Fibroblast of lung (primary cell): ENCODE measurements around the gene MCF2L. TPM values are rescaled to one million over a fixed set of nuclear protein-coding genes. Genes with fewer than 3 reads are reported as not detected.

Source experiments
- DNase-seq, 2 donors: peaks; one replicate each; pipeline versions ENCODE4 v3.0.0 to v3.0.0-alpha.2; 2010; ENCODE audit warnings: low read depth in 2 of 2
- H2AFZ ChIP-seq: 2 replicates; pipeline ENCODE4 v1.5.1; 2012; ENCODE audit warnings: low read length, control low read depth, inconsistent platforms
- H3K27ac ChIP-seq: 2 replicates; pipeline ENCODE4 v1.5.1; 2011; ENCODE audit warnings: low read length, control low read depth; ENCODE audit not compliant: insufficient read depth
- H3K27me3 ChIP-seq: 2 replicates; pipeline ENCODE4 v1.5.1; 2011; ENCODE audit warnings: mild to moderate bottlenecking, low read length; ENCODE audit not compliant: control insufficient read depth, insufficient read depth
- H3K36me3 ChIP-seq: 2 replicates; pipeline ENCODE4 v1.5.1; 2011; ENCODE audit warnings: low read length; ENCODE audit not compliant: control insufficient read depth, insufficient read depth
- H3K4me1 ChIP-seq: 2 replicates; pipeline ENCODE4 v1.5.1; 2011; ENCODE audit warnings: low read length; ENCODE audit not compliant: control insufficient read depth, insufficient read depth; ENCODE audit errors: extremely low read depth
- H3K4me2 ChIP-seq: 2 replicates; pipeline ENCODE4 v1.5.1; 2011; ENCODE audit warnings: low read length, control low read depth; ENCODE audit not compliant: insufficient read depth; ENCODE audit errors: extremely low read depth
- H3K4me3 ChIP-seq, 4 experiments: fragments of 200-600 bp in 1 of 4; sonication (generic) in 1 of 4; replicated peaks in 1 of 4; 2 replicates each; pipeline ENCODE4 v1.5.1; 2011 to 2016; ENCODE audit warnings: low read length in 4 of 4, low read depth in 3 of 4, mild to moderate bottlenecking in 3 of 4, control low read depth in 2 of 4, inconsistent platforms in 1 of 4, mixed read lengths in 1 of 4; ENCODE audit not compliant: insufficient read depth in 1 of 4; ENCODE audit errors: control extremely low read depth in 1 of 4
- H3K79me2 ChIP-seq: 2 replicates; pipeline ENCODE4 v1.5.1; 2012; ENCODE audit warnings: mild to moderate bottlenecking, low read length, inconsistent platforms; ENCODE audit not compliant: control insufficient read depth, insufficient read depth
- H3K9ac ChIP-seq: 2 replicates; pipeline ENCODE4 v1.5.1; 2011; ENCODE audit warnings: mild to moderate bottlenecking, low read length, control low read depth; ENCODE audit not compliant: insufficient read depth
- H3K9me3 ChIP-seq: 2 replicates; pipeline ENCODE4 v1.5.1; 2012; ENCODE audit warnings: low read depth, low read length; ENCODE audit not compliant: control insufficient read depth, insufficient read depth
- H4K20me1 ChIP-seq: 2 replicates; pipeline ENCODE4 v1.5.1; 2011; ENCODE audit warnings: low read length; ENCODE audit not compliant: control insufficient read depth, insufficient read depth; ENCODE audit errors: extremely low read depth
- EZH2 ChIP-seq: IDR thresholded peaks from 2 replicates; pipeline ENCODE4 v1.5.1; 2012; ENCODE audit warnings: low read length, control low read depth, mild to moderate bottlenecking; ENCODE audit errors: missing control alignments
- polyA plus RNA-seq, 2 donors: library from polyadenylated mRNA; depleted of rRNA in 1 of 2; stranded (reverse) in 1 of 2; unstranded in 1 of 2; fragments of >200 nt; gene quantifications; 2 replicates each; pipeline ENCODE4 v1.2.1, GENCODE V29; 2011 to 2012; ENCODE audit warnings: missing spikeins in 1 of 2
- total RNA-seq: library from RNA; depleted of rRNA; stranded (reverse); fragments of >200 nt; gene quantifications from 2 replicates; pipeline ENCODE4 v1.2.1, GENCODE V29; 2014
- TF ChIP-seq, protein P1 (sequence below), 2 donors: IDR thresholded peaks in 1 of 2; conservative IDR thresholded peaks in 1 of 2; 1 replicate in 1 of 2; 2 replicates in 1 of 2; pipeline ENCODE4 v1.5.1; 2011 to 2012; ENCODE audit warnings: low read length in 2 of 2, control low read depth in 1 of 2, inconsistent platforms in 1 of 2, low read depth in 1 of 2, mild to moderate bottlenecking in 1 of 2

The MCF2L gene
- total and polyA plus RNA-seq, 2 donors (not counting 1 experiment from before 2014, with no cell fraction given) = 0.18 to 3.3 TPM

DNA sequence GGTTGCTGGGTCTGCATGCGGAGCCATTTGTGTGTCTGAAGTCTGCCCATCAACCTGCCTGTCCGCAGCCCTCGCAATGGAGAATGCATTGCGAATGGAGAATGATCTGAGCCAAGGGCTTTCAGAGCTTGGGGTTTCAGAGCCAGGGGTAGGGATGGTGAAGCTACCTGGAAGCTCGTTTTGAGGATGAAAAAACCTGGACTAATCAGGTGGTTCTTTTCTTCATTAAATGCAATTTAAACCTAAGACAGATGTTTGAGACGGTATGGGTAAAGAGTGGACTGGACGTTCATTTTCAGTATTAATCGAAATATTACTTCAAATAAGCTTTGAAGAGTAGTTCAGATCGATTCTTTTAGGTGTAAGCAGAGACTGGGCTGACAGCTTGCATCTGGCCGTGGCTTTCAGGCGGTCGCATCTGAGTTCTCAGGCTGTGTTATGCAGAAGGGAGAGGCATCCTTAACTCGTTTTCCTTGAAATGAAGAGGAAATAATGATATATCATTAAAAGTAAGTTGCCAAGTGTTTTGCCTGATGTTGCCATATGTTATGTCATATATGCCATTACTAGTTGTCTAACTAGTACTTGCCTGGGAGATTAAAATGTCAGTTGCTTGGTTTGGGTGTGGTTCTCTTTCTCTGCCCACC, 801 bp downstream of the MCF2L start:
- Histone ChIP-seq H3K4me2 (no peak overlapping the region), H3K4me1 (no peaks in the 10 kb centered on the region), H3K79me2 (no peaks in the 10 kb centered on the region), H3K27me3 (peaks cover 33% of the 10 kb centered on the region), H3K9ac (no peak overlapping the region), H3K36me3 (no peaks in the 10 kb centered on the region), H3K9me3 (no peaks in the 10 kb centered on the region), H3K27ac (no peak overlapping the region), H2AFZ (no peak overlapping the region), H4K20me1 (no peaks in the 10 kb centered on the region), H3K4me3 (no peak overlapping the region)
- DNase-seq = no peak
- no peak for TF ChIP-seq EZH2
- TF ChIP-seq, protein P1, sequence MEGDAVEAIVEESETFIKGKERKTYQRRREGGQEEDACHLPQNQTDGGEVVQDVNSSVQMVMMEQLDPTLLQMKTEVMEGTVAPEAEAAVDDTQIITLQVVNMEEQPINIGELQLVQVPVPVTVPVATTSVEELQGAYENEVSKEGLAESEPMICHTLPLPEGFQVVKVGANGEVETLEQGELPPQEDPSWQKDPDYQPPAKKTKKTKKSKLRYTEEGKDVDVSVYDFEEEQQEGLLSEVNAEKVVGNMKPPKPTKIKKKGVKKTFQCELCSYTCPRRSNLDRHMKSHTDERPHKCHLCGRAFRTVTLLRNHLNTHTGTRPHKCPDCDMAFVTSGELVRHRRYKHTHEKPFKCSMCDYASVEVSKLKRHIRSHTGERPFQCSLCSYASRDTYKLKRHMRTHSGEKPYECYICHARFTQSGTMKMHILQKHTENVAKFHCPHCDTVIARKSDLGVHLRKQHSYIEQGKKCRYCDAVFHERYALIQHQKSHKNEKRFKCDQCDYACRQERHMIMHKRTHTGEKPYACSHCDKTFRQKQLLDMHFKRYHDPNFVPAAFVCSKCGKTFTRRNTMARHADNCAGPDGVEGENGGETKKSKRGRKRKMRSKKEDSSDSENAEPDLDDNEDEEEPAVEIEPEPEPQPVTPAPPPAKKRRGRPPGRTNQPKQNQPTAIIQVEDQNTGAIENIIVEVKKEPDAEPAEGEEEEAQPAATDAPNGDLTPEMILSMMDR (conservative IDR thresholded peaks at IDR 0.05 in 1 of 2, IDR thresholded peaks at IDR 0.05 in 1 of 2; ENCODE audit: low read depth in 1 of 2, low read length in 2 of 2) = no peak

DNA sequence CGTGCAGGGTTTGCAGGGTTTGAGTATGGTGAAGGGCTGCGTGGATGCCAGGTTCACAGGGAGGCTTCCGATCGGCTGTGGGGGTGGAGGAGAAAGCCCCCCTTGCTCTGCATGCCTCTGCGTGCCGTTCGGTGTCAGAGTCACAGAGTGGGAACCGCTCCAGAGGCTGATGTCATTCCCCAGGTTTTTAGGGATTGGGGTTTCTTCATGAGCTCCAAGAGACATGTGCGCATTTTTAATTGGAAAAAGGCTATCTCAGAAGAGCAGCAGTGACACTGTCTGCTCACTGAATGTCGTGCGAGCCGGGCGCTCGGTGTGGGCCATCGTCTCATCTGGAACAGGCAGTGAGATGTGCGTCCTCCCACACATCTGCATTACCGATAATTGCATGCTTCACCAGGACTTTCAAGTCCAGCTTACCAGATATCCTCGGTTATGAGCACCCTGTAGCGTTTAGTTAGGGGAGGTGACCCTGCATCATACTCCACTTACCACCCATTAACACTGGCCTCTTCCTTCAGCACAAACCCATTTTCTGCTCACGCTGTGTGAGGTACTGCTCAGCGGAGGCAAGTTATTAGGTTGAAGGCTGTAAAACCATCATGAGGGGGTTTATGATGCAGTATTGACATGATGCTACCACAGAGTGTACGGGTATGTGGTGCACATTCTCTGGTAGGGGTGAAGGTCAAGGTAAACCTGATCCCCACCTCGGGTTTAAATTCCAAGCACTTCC, 1.7 kb downstream of the MCF2L start:
- Histone ChIP-seq H3K79me2 (no peaks in the 10 kb centered on the region), H3K4me2 (no peak overlapping the region), H2AFZ (no peak overlapping the region), H3K36me3 (no peaks in the 10 kb centered on the region), H3K9ac (no peak overlapping the region), H3K4me3 (no peak overlapping the region), H4K20me1 (no peaks in the 10 kb centered on the region), H3K4me1 (no peaks in the 10 kb centered on the region), H3K27me3 (peaks cover 33% of the 10 kb centered on the region), H3K27ac (no peak overlapping the region), H3K9me3 (no peaks in the 10 kb centered on the region)
- TF ChIP-seq, protein P1 (conservative IDR thresholded peaks at IDR 0.05 in 1 of 2, IDR thresholded peaks at IDR 0.05 in 1 of 2; ENCODE audit: low read depth in 1 of 2, low read length in 2 of 2) = no peak
- no peak for TF ChIP-seq EZH2
- no peak for DNase-seq

DNA sequence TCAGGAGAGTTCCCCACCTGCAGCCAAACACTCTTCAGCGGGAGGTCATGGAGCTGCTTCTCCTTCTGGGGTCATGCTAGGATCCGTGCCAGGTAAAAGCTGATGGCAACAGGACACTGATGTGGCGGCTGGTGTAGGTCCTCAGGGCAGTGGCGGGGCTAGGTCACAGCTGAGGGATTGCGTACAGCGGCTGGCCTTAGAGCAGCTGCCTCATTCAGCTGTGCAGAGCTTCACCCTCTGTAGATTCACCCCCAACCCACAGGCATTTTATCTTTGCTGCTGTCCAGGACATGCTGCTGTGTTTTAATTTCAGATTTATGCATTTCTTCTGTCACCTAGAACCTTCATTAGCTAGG, 2.3 kb downstream of the MCF2L start:
- peaks cover 33% of the 10 kb centered on the region for H3K27me3 ChIP-seq

More for the DNA sequence above, 2.3 kb downstream of the MCF2L start:
- TF ChIP-seq EZH2 = no peak
- TF ChIP-seq, protein P1 (conservative IDR thresholded peaks at IDR 0.05 in 1 of 2, IDR thresholded peaks at IDR 0.05 in 1 of 2; ENCODE audit: low read depth in 1 of 2, low read length in 2 of 2) = no peak
- Histone ChIP-seq H3K79me2 (no peaks in the 10 kb centered on the region), H3K27ac (no peak overlapping the region), H2AFZ (no peak overlapping the region), H3K4me2 (no peak overlapping the region), H3K9ac (no peak overlapping the region), H3K36me3 (no peaks in the 10 kb centered on the region), H3K9me3 (no peaks in the 10 kb centered on the region), H3K4me1 (no peaks in the 10 kb centered on the region), H4K20me1 (no peaks in the 10 kb centered on the region), H3K4me3 (no peak overlapping the region)
- no peak for DNase-seq
